Activated CD4-positive, alpha-beta memory T cell treated with anti-CD3 and anti-CD28 coated beads for 36 hours (primary cell): Measurements from ENCODE around the gene SWT1. TPM values are rescaled to one million over a fixed set of nuclear protein-coding genes. Genes with fewer than 3 reads are reported as not detected.
"Not testable (repeated sequence)": the region's sequence is repeated elsewhere in the genome, so short reads cannot be mapped to it uniquely, and the experiment has no call there.

Source experiments
- CTCF ChIA-PET: fragments of 350-600 bp; sonication (Branson Sonifier 250); formaldehyde crosslinking; loops from one replicate; lab custom pipeline; 2021; ENCODE audit warnings: antibody characterized with exemption, inconsistent platforms; lab: Charles Lee
- POLR2A ChIA-PET: fragments of 350-600 bp; sonication (Branson Sonifier 250); formaldehyde crosslinking; loops from one replicate; lab custom pipeline; 2021; ENCODE audit warnings: antibody characterized with exemption; lab: Charles Lee
- DNase-seq: peaks from one replicate; pipeline ENCODE4 v3.0.0-alpha.2; 2020
- H3K27ac Mint-ChIP-seq: one replicate; pipeline ENCODE4 v1.8.0; 2021; ENCODE audit warnings: mixed read lengths
- H3K27me3 Mint-ChIP-seq: one replicate; pipeline ENCODE4 v1.8.0; 2021; ENCODE audit warnings: mixed read lengths
- H3K36me3 Mint-ChIP-seq: one replicate; pipeline ENCODE4 v1.8.0; 2021; ENCODE audit warnings: mixed read lengths
- H3K4me1 Mint-ChIP-seq: one replicate; pipeline ENCODE4 v1.8.0; 2021; ENCODE audit warnings: low read depth, mixed read lengths
- H3K4me3 Mint-ChIP-seq: one replicate; pipeline ENCODE4 v1.8.0; 2021; ENCODE audit warnings: mild to moderate bottlenecking, mixed read lengths
- H3K9me3 Mint-ChIP-seq: one replicate; pipeline ENCODE4 v1.8.0; 2021; ENCODE audit warnings: mixed read lengths
- intact Hi-C: fragments of 100-400 bp; cut with micrococcal nuclease; formaldehyde crosslinking; loops from one replicate; pipeline ENCODE4 v1.15.1; 2023
- total RNA-seq, 2 experiments: library from RNA; stranded (reverse); gene quantifications; one replicate each; pipeline ENCODE4 v1.2.3, GENCODE V29; 2021

SWT1 gene
- total RNA-seq, 2 experiments from 2014 or later: 2.3 to 3.0 TPM

GRCh38 chr1:185234183-185234582 lies 77.2 kb downstream of the SWT1 start:
- POLR2A ChIA-PET, H3K27me3 Mint-ChIP-seq, DNase-seq, H3K36me3 Mint-ChIP-seq, H3K27ac Mint-ChIP-seq, H3K4me1 Mint-ChIP-seq, H3K4me3 Mint-ChIP-seq, H3K9me3 Mint-ChIP-seq, CTCF ChIA-PET: not testable (repeated sequence)
- intact Hi-C loops: loop anchor here (10.0 kb wide), 1 partner anchor 201 kb away; no protein-coding TSS in a partner anchor

DNA sequence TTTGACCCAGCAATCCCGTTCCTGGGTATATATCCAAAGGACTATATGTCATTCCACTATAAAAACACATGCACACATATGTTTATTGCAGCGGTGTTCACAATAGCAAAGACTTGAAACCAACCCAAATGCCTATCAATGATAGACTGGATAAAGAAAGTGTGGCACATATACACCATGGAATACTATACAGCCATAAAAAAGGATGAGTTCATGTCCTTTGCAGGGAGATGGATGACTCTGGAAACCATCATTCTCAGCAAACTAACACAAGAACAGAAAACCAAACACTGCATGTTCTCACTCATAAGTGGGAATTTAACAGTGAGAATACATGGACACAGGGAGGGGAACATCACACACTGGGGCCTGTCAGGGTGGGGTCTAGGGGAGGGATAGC lies 80.2 kb downstream of the SWT1 start:
- CTCF ChIA-PET, H3K4me3 Mint-ChIP-seq, DNase-seq, H3K36me3 Mint-ChIP-seq, H3K27me3 Mint-ChIP-seq, H3K9me3 Mint-ChIP-seq, POLR2A ChIA-PET, H3K27ac Mint-ChIP-seq: not testable (repeated sequence)
- H3K4me1 Mint-ChIP-seq: peaks cover 28% of the 10 kb centered on the region
- intact Hi-C loops: loop anchor here (10.0 kb wide), 1 partner anchor 198 kb away; no protein-coding TSS in a partner anchor

GRCh38 chr1:185237661-185238060 lies 80.7 kb downstream of the SWT1 start:
- ChIA-PET CTCF (interaction anchor here (0.6 to 1.8 kb wide), 5 partner anchors 41 to 433 kb away, joined by 3 to 6 read pairs (median 4); no protein-coding TSS in a partner anchor), POLR2A (no interaction called here)
- no peak for DNase-seq
- H3K27ac Mint-ChIP-seq: no peak overlapping the region
- peaks cover 28% of the 10 kb centered on the region for H3K4me1 Mint-ChIP-seq
- H3K27me3 Mint-ChIP-seq: no peaks in the 10 kb centered on the region
- intact Hi-C loops: loop anchor here (1.0 to 10.0 kb wide), 4 partner anchors 79 to 444 kb away; partner anchors contain the start of gene IVNS1ABP
- H3K4me3 Mint-ChIP-seq: no peak overlapping the region
- no peaks in the 10 kb centered on the region for H3K36me3 Mint-ChIP-seq
- H3K9me3 Mint-ChIP-seq: peaks cover 7% of the 10 kb centered on the region

DNA sequence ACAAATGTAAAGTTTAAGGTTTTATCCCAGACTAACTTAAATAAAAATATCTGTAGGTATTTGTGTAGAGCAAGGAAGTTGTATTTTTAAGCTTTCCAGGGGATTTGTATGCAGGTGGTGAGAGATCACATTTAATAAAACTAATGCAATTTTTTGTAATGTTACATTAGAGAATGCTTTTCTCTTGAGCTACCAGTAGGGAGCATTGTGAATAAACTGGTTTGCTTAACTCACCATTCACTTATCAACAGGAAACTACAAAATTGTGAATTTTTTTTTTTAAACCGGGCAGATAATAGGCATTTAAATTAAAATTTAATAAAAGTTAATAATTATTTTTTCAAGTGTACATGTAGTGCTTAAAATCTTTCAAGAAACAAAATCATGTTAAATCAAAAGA lies 81.5 kb downstream of the SWT1 start:
- no peak overlapping the region for H3K4me3 Mint-ChIP-seq
- H3K36me3 Mint-ChIP-seq: no peaks in the 10 kb centered on the region
- DNase-seq: no peak
- intact Hi-C loops: loop anchor here (1.0 to 10.0 kb wide), 4 partner anchors 78 to 443 kb away; partner anchors contain the start of gene IVNS1ABP
- no peaks in the 10 kb centered on the region for H3K27me3 Mint-ChIP-seq
- CTCF ChIA-PET: interaction anchor here (0.6 to 1.8 kb wide), 12 partner anchors 35 to 465 kb away, joined by 3 to 12 read pairs (median 4); partner anchors contain the start of gene IVNS1ABP
- H3K9me3 Mint-ChIP-seq: peaks cover 7% of the 10 kb centered on the region
- H3K4me1 Mint-ChIP-seq: peaks cover 28% of the 10 kb centered on the region
- no peak overlapping the region for H3K27ac Mint-ChIP-seq
- POLR2A ChIA-PET: no interaction called here

DNA sequence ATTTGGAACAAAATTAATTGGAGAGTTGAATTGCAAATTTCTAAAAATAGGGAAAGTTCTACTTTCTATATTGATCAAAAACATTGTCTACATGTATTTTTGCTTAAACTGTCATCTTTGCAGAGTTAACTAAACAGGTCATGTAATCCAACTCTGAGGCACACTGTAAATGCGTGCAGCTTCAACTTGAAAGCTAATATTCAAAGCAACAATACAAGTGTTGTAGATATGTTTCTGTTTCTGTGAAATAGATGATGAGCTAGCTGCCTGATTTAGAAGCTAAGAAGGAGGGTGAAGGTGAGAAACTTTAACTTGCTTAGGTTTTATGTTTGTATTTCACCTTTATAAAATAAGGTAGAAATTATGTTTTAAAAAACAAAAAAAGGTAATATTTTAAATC lies 82.9 kb downstream of the SWT1 start:
- Mint-ChIP-seq H3K4me1 (peaks cover 32% of the 10 kb centered on the region), H3K27ac (peak overlapping the region; percentile 26), H3K36me3 (no peaks in the 10 kb centered on the region), H3K4me3 (no peak overlapping the region), H3K27me3 (no peaks in the 10 kb centered on the region), H3K9me3 (peaks cover 7% of the 10 kb centered on the region)
- ChIA-PET CTCF (interaction anchor here (0.9 to 1.7 kb wide), 5 partner anchors 27 to 441 kb away, joined by 3 to 6 read pairs (median 4); partner anchors contain the start of gene IVNS1ABP), POLR2A (interaction anchor here (1.1 kb wide), 1 partner anchor 42 kb away, joined by 3 read pairs; no protein-coding TSS in a partner anchor)
- intact Hi-C loops: loop anchor here (2.0 to 10.0 kb wide), 4 partner anchors 42 to 321 kb away; partner anchors contain the start of gene IVNS1ABP
- no peak for DNase-seq

- ChIA-PET POLR2A (no interaction called here), CTCF (interaction anchor here (1.3 to 1.7 kb wide), 2 partner anchors 23 to 430 kb away, joined by 3 to 4 read pairs; no protein-coding TSS in a partner anchor)
- H3K4me1 Mint-ChIP-seq: peaks cover 32% of the 10 kb centered on the region
- peaks cover 7% of the 10 kb centered on the region for H3K9me3 Mint-ChIP-seq
- H3K27me3 Mint-ChIP-seq: no peaks in the 10 kb centered on the region
- H3K36me3 Mint-ChIP-seq: no peaks in the 10 kb centered on the region
- no peak for DNase-seq
- peak overlapping the region; percentile 54 for H3K27ac Mint-ChIP-seq
- no peak overlapping the region for H3K4me3 Mint-ChIP-seq
- intact Hi-C loops: loop anchor here (5.0 kb wide), 1 partner anchor 41 kb away; no protein-coding TSS in a partner anchor
These were observed 84.2 kb downstream of the SWT1 start for GRCh38 chr1:185241127-185241526.

DNA sequence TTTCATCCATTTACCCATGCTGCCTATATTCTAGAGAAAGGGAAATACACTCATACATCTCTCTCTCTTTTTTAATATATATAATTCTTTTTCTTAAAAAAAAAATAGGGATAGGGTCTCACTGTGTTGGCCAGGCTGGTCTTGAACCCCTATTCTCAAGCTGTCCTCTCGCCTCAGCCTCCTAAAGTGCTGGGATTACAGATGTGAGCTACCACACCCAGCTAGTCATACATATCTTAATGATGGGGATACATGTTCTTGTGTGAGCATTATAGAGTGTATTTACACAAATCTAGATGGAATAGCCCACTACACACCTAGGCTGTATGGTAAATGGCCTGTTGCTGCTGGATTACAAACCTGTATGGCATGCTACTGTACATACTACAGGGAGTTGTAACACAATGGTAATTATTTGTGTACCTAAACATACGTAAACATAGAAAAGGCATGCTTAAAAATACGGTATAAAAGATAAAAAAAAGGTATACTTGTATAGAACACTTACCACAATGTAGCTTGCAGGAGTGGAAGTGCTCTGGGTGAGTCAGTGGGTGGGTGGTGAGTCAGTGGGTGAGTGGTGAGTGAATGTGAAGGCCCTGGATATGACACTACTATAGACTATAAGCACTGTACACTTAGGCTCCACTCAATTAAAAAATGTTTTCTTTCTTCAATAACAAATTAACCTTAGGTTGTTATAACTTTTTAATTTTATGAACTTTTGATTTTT lies 87.2 kb downstream of the SWT1 start:
- ChIA-PET CTCF (interaction anchor here (0.7 to 1.4 kb wide), 2 partner anchors 352 to 437 kb away, joined by 3 read pairs; no protein-coding TSS in a partner anchor), POLR2A (no interaction called here)
- Mint-ChIP-seq H3K4me1 (peaks cover 27% of the 10 kb centered on the region), H3K27ac (no peak overlapping the region), H3K27me3 (no peaks in the 10 kb centered on the region), H3K36me3 (no peaks in the 10 kb centered on the region), H3K9me3 (no peaks in the 10 kb centered on the region), H3K4me3 (no peak overlapping the region)
- intact Hi-C loops: loop anchor here (5.0 kb wide), 1 partner anchor 38 kb away; no protein-coding TSS in a partner anchor
- DNase-seq: peak; percentile 79

- intact Hi-C loops: no loop called here
- CTCF ChIA-PET: interaction anchor here (1.4 kb wide), 1 partner anchor 435 kb away, joined by 3 read pairs; no protein-coding TSS in a partner anchor
- H3K27ac Mint-ChIP-seq: no peak overlapping the region
- H3K4me1 Mint-ChIP-seq: peaks cover 15% of the 10 kb centered on the region
- DNase-seq: no peak
- H3K4me3 Mint-ChIP-seq: no peak overlapping the region
- POLR2A ChIA-PET: no interaction called here
- no peaks in the 10 kb centered on the region for H3K27me3 Mint-ChIP-seq
- no peaks in the 10 kb centered on the region for H3K9me3 Mint-ChIP-seq
- peaks cover 2% of the 10 kb centered on the region for H3K36me3 Mint-ChIP-seq
These were observed 88.5 kb downstream of the SWT1 start for GRCh38 chr1:185245466-185245865.

DNA sequence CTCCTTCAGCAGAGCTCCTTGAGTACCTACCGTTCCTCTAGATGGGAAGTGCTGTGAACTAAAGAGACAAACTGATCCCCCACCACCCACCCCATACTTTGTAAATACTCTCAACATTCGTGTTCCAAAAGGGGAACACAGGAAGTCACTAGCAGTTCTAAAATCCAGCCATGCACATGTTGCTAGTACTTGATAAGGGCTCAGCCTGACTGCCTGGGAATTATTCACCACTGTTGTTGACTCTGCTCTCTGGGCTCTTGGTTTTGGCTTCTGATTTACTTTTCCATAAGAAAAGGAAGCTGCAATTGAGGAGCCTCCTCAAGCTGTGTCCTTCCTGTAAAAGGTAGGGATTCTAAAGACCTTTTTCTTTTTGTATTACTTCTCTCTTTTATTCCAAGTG lies 92.6 kb downstream of the SWT1 start:
- H3K27ac Mint-ChIP-seq: no peak overlapping the region
- no peak for DNase-seq
- no peaks in the 10 kb centered on the region for H3K9me3 Mint-ChIP-seq
- ChIA-PET POLR2A (no interaction called here), CTCF (no interaction called here)
- H3K4me1 Mint-ChIP-seq: peaks cover 3% of the 10 kb centered on the region
- H3K36me3 Mint-ChIP-seq: peaks cover 2% of the 10 kb centered on the region
- no peaks in the 10 kb centered on the region for H3K27me3 Mint-ChIP-seq
- no peak overlapping the region for H3K4me3 Mint-ChIP-seq
- intact Hi-C loops: no loop called here

- Mint-ChIP-seq H3K4me3 (no peak overlapping the region), H3K4me1 (peaks cover 3% of the 10 kb centered on the region), H3K36me3 (peaks cover 6% of the 10 kb centered on the region), H3K27me3 (no peaks in the 10 kb centered on the region), H3K9me3 (peaks cover 4% of the 10 kb centered on the region), H3K27ac (no peak overlapping the region)
- CTCF ChIA-PET: no interaction called here
- no peak for DNase-seq
- intact Hi-C loops: no loop called here
- POLR2A ChIA-PET: no interaction called here
These were observed 93.1 kb downstream of the SWT1 start for GRCh38 chr1:185250063-185250462.

- POLR2A ChIA-PET, DNase-seq, H3K36me3 Mint-ChIP-seq, H3K27me3 Mint-ChIP-seq, H3K4me3 Mint-ChIP-seq, H3K9me3 Mint-ChIP-seq, intact Hi-C loops, CTCF ChIA-PET, H3K27ac Mint-ChIP-seq, H3K4me1 Mint-ChIP-seq: not testable (repeated sequence)
These were observed 95.0 kb downstream of the SWT1 start for GRCh38 chr1:185251928-185252327.

DNA sequence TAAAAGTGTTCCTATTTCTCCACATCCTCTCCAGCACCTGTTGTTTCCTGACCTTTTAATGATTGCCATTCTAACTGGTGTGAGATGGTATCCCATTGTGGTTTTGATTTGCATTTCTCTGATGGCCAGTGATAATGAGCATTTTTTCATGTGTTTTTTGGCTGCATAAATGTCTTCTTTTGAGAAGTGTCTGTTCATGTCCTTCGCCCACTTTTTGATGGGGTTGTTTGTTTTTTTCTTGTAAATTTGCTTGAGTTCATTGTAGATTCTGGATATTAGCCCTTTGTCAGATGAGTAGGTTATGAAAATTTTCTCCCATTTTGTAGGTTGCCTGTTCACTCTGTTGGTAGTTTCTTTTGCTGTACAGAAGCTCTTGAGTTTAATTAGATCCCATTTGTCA lies 95.4 kb downstream of the SWT1 start:
- intact Hi-C loops, CTCF ChIA-PET, DNase-seq, H3K36me3 Mint-ChIP-seq, H3K27me3 Mint-ChIP-seq, H3K4me3 Mint-ChIP-seq, H3K27ac Mint-ChIP-seq, POLR2A ChIA-PET, H3K4me1 Mint-ChIP-seq, H3K9me3 Mint-ChIP-seq: not testable (repeated sequence)
